Endothelial cell of umbilical vein (primary cell): ENCODE results near the gene ANKMY1.

Experiments used
- CTCF ChIP-seq, 2 donors: IDR thresholded peaks; 1 replicate in 1 of 2; 2 replicates in 1 of 2; pipeline ENCODE4 v1.5.1; 2011; ENCODE audit warnings: low read length in 2 of 2, mild to moderate bottlenecking in 2 of 2, moderate library complexity in 2 of 2, control low read depth in 1 of 2, inconsistent platforms in 1 of 2, low read depth in 1 of 2; ENCODE audit not compliant: insufficient read depth in 1 of 2; ENCODE audit errors: extremely low read depth in 1 of 2
- MYC ChIP-seq: IDR thresholded peaks from one replicate; pipeline ENCODE4 v1.6.1; 2011; ENCODE audit warnings: mild to moderate bottlenecking, low read depth, low read length
- POLR2A ChIP-seq: IDR thresholded peaks from 2 replicates; pipeline ENCODE4 v1.6.1; 2012; ENCODE audit warnings: low read depth, mild to moderate bottlenecking, control low read depth, low read length

- TF ChIP-seq CTCF (IDR thresholded peaks at IDR 0.05; ENCODE audit: extremely low read depth in 1 of 2, insufficient read depth in 1 of 2, low read depth in 1 of 2, low read length in 2 of 2) = no peak
- no peak for TF ChIP-seq MYC
- no peak for TF ChIP-seq POLR2A
Observed at GRCh38 chr2:240553956-240554480, 3.8 kb downstream of the ANKMY1 start.
